Glutamatergic neuron (in vitro differentiated cells): Measurements from ENCODE around the gene ANKRD30BL. TPM values are rescaled to one million over a fixed set of nuclear protein-coding genes. Genes with fewer than 3 reads are reported as not detected.
"Not testable (repeated sequence)": the region's sequence is repeated elsewhere in the genome, so short reads cannot be mapped to it uniquely, and the experiment has no call there.

Source experiments
- DNase-seq: peaks from one replicate; pipeline ENCODE4 v3.0.0; 2022
- H3K27ac Mint-ChIP-seq: one replicate; pipeline ENCODE4 v1.8.0; 2020; ENCODE audit warnings: mild to moderate bottlenecking, mixed read lengths, inconsistent platforms; ENCODE audit not compliant: unreplicated experiment
- H3K27me3 Mint-ChIP-seq: one replicate; pipeline ENCODE4 v1.8.0; 2020; ENCODE audit warnings: mild to moderate bottlenecking, moderate library complexity, mixed read lengths, inconsistent platforms; ENCODE audit not compliant: unreplicated experiment
- H3K36me3 Mint-ChIP-seq: one replicate; pipeline ENCODE4 v1.8.0; 2020; ENCODE audit warnings: mild to moderate bottlenecking, mixed read lengths, inconsistent platforms; ENCODE audit not compliant: unreplicated experiment
- H3K4me1 Mint-ChIP-seq: one replicate; pipeline ENCODE4 v1.8.0; 2020; ENCODE audit warnings: mild to moderate bottlenecking, low read depth, mixed read lengths, inconsistent platforms; ENCODE audit not compliant: unreplicated experiment
- H3K4me3 Mint-ChIP-seq: one replicate; pipeline ENCODE4 v1.8.0; 2020; ENCODE audit warnings: mild to moderate bottlenecking, mixed read lengths, inconsistent platforms; ENCODE audit not compliant: unreplicated experiment
- H3K9me3 Mint-ChIP-seq: one replicate; pipeline ENCODE4 v1.8.0; 2020; ENCODE audit warnings: mild to moderate bottlenecking, moderate library complexity, mixed read lengths, inconsistent platforms; ENCODE audit not compliant: unreplicated experiment
- long read RNA-seq: library from polyadenylated mRNA; unstranded; transcript quantifications from one replicate; pipeline ENCODE4 v2.0.0, GENCODE V29; 2020; ENCODE audit not compliant: unreplicated experiment
- total RNA-seq: library from RNA; stranded (reverse); fragmentation: NEBNext Ultra II Directional; extraction: Animal tissue kit (Norgen Biotek cat#: 25700); gene quantifications from one replicate; pipeline ENCODE4 v1.2.1, GENCODE V29; 2021; ENCODE audit not compliant: unreplicated experiment
- TF ChIP-seq, protein P1 (sequence below): fragments of 200-600 bp; sonication (generic); IDR thresholded peaks from one replicate; pipeline ENCODE4 v1.5.0; 2021; ENCODE audit not compliant: partially characterized antibody, unreplicated experiment

ANKRD30BL gene, protein sequence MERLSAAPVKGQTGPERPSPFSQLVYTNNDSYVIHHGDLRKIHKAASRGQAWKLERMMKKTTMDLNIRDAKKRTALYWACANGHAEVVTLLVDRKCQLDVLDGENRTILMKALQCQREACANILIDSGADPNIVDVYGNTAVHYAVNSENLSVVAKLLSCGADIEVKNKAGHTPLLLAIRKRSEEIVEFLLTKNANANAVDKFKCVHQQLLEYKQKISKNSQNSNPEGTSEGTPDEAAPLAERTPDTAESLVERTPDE
- 0.29 TPM for total RNA-seq
- long read RNA-seq, result 0 reads

DNA sequence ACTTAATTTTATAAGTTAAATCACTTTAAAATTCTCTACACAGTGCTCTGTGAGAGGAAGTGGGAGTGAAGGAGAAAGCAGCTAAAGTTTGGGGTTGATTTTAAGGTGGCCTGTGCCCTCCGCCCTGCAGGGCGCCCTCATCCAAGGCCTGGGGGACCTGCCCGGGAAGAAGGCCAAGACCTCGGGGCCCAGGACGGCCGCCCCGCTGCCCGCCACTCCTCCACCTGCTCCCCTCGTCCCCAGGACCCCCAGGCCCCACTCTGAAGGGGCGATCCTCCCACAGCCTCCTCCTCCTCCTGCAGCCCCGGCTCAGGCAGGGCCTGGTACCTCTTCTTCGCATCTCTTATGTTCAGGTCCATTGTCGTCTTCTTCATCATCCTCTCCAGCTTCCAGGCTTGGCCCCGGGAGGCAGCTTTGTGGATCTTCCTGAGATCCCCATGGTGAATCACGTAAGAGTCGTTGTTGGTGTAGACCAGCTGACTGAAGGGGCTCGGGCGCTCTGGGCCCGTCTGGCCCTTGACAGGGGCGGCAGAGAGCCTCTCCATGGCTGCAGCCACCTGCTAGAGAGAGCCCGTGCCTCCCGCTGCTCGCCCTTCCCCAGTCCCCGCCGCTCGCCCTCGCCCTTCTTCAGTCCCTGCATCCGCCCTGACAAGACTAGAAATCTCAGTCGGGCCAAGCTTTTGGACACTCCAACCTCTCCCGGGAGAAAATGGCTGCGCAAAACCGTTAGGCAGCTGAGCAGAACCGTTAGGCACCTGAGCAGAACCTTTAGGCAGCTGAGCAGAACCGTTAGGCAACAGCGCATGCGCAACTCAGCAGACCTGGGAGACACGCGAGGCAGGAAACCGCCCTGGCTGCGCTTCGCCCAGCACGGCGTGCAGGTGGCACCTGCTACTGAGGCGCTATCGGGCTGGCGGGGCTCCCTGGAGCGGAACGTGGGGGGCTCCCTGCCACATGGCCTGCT lies at the start of gene ANKRD30BL:
Gene ANKRD30BL, minus strand, starts transcription at position 792 of the 964 bp plus-strand sequence. Its CDS starts 247 bp downstream, at position 545.
- not testable (repeated sequence) for H3K27ac Mint-ChIP-seq, H3K36me3 Mint-ChIP-seq, H3K27me3 Mint-ChIP-seq, H3K4me1 Mint-ChIP-seq, H3K9me3 Mint-ChIP-seq, H3K4me3 Mint-ChIP-seq, DNase-seq

DNA sequence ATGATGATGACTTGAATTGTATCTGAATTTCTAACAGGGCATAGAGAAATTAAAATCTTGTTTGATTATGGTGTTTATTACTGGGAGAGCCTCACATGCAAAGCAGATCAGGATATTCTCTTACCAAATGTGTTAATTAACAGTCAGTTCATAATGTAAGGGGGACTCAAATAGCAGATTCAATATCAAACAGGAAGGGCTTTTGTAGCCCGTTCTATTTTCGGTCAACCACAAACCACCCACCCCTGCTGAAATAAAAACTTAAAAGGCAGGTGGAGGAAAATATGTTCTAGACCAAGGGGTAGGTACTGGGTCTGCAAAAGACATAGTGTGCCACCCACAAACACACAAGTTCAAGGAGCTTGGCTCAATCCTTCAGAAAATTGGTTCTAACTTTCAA lies 41.1 kb upstream of the ANKRD30BL start:
- H3K36me3 Mint-ChIP-seq, H3K27me3 Mint-ChIP-seq, H3K4me1 Mint-ChIP-seq, H3K27ac Mint-ChIP-seq, DNase-seq, H3K9me3 Mint-ChIP-seq, H3K4me3 Mint-ChIP-seq: not testable (repeated sequence)

- not testable (repeated sequence) for H3K27me3 Mint-ChIP-seq, DNase-seq, H3K9me3 Mint-ChIP-seq, H3K36me3 Mint-ChIP-seq, H3K4me3 Mint-ChIP-seq, H3K27ac Mint-ChIP-seq, H3K4me1 Mint-ChIP-seq
These were observed 31.1 kb upstream of the ANKRD30BL start for GRCh38 chr2:132192854-132193253.

GRCh38 chr2:132167100-132167499 lies 5.3 kb upstream of the ANKRD30BL start:
- not testable (repeated sequence) for H3K36me3 Mint-ChIP-seq, H3K4me3 Mint-ChIP-seq, H3K27me3 Mint-ChIP-seq, H3K4me1 Mint-ChIP-seq, H3K27ac Mint-ChIP-seq, DNase-seq, H3K9me3 Mint-ChIP-seq

GRCh38 chr2:132162125-132162660 lies 441 bp upstream of the ANKRD30BL start:
- not testable (repeated sequence) for H3K27ac Mint-ChIP-seq, H3K4me3 Mint-ChIP-seq, H3K36me3 Mint-ChIP-seq, H3K9me3 Mint-ChIP-seq, H3K27me3 Mint-ChIP-seq, H3K4me1 Mint-ChIP-seq, DNase-seq

GRCh38 chr2:132146774-132147173 lies 15.0 kb downstream of the ANKRD30BL start:
- TF ChIP-seq, protein P1, sequence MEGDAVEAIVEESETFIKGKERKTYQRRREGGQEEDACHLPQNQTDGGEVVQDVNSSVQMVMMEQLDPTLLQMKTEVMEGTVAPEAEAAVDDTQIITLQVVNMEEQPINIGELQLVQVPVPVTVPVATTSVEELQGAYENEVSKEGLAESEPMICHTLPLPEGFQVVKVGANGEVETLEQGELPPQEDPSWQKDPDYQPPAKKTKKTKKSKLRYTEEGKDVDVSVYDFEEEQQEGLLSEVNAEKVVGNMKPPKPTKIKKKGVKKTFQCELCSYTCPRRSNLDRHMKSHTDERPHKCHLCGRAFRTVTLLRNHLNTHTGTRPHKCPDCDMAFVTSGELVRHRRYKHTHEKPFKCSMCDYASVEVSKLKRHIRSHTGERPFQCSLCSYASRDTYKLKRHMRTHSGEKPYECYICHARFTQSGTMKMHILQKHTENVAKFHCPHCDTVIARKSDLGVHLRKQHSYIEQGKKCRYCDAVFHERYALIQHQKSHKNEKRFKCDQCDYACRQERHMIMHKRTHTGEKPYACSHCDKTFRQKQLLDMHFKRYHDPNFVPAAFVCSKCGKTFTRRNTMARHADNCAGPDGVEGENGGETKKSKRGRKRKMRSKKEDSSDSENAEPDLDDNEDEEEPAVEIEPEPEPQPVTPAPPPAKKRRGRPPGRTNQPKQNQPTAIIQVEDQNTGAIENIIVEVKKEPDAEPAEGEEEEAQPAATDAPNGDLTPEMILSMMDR, result peak; percentile 68
- not testable (repeated sequence) for H3K27me3 Mint-ChIP-seq, H3K9me3 Mint-ChIP-seq, H3K36me3 Mint-ChIP-seq, H3K27ac Mint-ChIP-seq, H3K4me1 Mint-ChIP-seq, H3K4me3 Mint-ChIP-seq
- DNase-seq, result peak; percentile 80
